GM18511 (cell line): ENCODE data around the gene APBA2.
"Not testable (repeated sequence)": the region's sequence is repeated elsewhere in the genome, so short reads cannot be mapped to it uniquely, and the experiment has no call there.

Experiments used
- ATAC-seq: cut with Tn5 transposase; IDR thresholded peaks from one replicate; pipeline ENCODE4 v1.9.1; 2021; ENCODE audit warnings: mild to moderate bottlenecking, moderate library complexity; ENCODE audit not compliant: unreplicated experiment

The APBA2 gene

GRCh38 chr15:28876845-28877185, 9.0 kb upstream of the APBA2 start:
- ATAC-seq = no peak

DNA sequence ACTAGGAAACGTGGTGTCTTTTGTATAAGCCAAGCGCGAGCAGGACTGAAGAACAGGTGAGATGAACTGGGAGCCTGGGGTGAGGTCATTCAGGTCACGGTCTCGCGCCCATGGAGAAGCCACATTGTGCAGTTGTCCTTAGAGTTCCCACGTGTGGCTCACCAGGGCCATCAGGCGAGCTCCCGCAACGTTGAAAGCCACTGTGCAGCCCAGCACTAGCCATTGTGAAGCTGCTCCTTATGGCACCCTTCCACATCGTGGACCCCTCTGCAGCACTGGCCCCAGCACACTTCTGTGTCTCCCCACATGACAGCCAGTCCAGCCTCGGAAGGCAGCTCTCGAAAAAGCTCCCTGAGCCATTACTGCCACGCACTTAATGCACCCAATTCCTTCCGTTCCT, 7.6 kb upstream of the APBA2 start:
- ATAC-seq = no peak

DNA sequence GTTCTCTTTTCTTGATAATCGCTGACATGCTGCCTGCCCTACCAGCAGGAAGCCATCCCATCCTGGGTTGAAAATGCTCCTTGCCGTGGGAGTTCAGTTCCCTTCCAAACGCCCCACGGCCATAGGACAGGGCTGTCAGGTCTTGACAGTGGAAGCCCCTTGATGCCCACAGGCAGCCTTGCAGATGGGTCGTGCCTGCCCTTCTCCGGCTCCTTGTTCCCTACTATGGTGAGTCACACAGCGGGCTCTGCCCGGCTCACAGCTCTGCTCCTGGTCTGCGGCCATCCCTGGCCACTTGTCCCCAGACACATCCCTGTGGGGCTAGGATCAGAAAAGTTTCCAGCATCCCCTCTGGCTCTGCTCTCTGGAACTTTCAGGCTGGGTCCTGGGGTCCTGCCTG, 6.2 kb upstream of the APBA2 start:
- no peak for ATAC-seq

GRCh38 chr15:28880680-28881079, 5.1 kb upstream of the APBA2 start:
- no peak for ATAC-seq

DNA sequence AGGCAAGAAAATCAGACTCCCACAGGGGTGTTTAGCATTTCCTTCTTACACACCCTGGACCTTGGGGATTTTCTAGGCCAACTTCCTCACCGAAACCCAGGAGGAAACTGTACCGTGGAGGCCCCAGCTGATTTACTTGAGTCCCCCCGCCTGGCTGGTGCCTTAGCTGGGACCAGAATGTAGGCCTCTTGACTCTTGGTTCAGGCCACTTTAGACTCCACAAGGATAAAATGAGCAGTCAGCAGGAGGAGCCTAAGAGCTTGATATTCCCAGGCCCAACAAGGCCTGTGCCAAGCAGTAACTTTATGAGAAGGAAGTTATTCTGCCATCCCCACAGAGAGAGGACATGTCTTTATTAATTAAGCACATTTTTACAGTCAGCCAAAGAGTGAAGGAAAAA, 4.6 kb upstream of the APBA2 start:
- ATAC-seq = no peak

DNA sequence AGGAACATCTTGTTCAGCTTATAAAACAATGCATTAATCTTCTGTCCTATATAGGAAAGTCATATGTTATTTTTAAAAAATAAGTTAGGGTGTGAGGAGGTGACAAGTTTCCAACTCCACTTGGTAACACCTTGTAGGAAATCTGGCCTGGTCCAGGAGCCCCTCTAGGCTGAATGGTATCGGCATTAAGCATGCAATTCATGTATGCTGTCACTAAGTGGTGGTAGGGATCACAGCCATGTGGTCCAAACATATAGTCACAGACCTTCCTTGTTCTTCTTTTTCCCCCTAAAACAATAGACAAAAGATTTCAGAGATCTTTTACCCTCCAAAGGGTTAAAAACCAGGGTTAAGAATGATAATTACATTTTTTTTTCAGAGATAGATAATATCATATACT, 4.2 kb upstream of the APBA2 start:
- no peak for ATAC-seq

DNA sequence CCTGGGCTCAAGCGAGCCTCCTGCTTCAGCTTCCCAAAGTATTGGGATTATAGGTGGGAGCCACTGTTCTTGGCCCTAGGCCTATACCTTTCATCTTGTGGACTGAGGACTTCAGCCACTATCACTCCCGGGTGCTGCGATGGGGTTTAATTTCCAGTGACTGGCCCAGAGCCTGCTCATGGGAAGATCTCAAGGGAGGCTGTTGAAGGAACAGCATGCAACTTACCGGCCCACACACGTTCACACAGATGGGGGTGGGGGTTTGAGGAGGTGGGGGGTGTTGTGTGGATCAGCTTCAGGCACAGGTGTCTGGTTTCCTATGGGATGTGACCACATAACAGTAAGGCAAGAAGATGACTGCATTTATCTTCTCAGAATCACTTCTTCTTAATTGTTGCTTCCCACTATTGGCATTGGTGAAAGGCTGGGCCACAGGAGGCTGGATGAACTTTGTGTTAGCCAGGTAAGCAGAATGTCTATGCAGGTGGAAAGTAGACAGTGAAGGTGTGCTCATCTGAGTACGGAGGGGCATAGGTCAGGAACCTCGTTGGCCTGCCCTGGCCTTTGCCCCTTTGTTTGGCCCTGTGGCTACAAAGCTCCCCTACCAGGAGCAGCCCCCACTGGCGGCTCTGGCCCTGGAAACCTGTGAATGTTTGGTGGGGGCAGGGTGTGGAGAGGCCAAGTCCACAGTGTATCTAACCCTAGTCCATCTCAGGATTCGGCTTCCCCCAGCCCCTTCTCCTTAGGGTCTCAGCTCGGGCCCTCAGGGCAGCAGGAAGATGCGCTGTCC, 1.4 kb upstream of the APBA2 start:
- no peak for ATAC-seq

GRCh38 chr15:28885128-28885629, 595 bp upstream of the APBA2 start:
- no peak for ATAC-seq

DNA sequence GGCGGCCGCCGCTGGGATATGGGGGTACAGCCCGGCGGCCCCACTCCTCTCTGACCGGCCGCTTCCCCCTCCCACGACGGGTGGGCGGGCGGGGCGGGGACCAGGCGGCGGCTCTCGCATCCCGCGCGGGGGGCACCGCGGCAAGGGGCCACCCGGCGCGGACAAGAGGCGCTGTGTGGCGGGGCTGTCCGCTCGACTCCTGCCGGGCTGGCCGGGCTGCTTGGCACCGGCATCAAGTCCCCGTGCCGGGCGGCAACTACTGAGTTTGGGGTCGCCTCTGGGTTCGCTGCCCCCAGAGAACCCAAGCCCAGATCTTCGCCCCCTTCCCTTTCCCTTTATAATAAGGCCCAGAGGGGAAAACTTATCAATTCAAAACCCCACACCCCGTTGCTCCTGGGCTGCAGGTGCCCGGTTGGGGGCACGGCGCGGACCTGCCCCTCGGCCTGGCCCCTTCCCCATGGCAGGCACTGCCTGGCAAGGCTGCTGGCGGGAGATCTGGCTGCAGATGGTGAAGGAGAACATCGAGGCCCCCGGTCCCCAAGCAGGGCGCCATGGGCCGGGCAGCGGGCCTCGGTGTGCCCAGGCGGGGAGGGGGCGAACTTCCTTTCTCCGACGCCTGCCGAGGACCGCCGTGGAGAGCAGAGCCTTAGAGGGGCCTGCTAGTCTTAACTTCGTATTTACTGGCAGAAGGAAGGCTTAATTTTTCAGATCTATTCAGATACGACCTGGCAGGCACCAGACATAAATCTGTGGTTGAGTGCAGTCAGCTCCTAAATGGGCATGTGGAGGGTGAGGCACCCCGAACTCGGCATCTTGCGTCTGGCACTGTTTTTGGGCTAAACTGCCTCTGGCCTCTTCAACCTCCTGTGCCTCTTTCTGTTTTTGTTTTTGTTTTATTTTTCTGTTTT, 911 bp downstream of the APBA2 start:
- no peak for ATAC-seq

- no peak for ATAC-seq
These were observed 1.8 kb downstream of the APBA2 start for GRCh38 chr15:28887339-28888174.

DNA sequence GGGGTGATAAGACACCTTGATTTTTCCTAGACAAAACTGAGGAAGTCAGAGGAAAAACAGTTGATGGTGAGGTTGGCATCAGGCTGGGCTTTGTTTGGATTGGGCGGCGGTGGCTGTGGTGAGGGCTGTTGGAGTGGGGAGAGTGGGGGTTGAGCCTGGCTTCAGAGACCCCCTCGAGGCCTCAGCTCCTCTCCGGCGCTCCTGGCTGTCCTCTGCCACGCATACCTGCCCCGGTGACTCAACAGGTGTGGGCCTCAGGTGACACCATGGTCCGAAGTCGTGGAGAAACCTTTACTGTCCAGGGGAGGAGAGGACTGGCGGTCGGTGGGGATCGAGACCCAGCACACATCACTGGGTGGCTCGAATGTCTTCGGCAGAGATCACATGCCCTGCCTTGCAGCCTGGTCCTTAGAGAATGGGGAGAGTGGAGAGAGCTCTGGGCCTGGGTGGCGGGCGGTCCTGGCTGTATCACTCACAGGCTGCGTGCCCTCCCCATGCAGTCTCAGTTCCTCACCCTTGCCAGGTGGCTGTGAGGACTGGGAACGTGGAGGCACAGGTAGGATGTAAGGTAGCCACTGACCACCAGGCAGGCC, 2.6 kb downstream of the APBA2 start:
- ATAC-seq = no peak

- ATAC-seq = no peak
These were observed 3.1 kb downstream of the APBA2 start for GRCh38 chr15:28888900-28889299.

DNA sequence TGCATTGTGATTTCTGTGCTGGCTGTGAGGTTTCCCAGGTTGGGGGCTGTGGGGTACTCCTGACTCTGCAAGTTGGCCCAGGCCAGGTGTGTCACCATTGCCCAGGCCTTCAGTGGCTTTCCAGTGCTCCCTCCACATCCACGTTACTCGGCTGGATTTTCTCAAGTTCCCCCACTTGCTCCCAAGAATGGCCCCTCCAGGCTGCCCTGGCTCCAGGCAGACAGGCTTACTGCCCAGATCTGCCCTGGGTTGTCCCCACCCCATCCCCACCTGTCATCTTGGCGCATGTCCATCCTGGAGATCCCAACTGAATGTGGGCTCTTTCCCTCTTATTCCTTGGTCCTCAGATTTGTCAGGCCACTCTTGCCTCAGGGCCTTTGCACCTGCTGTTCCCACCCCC, 3.6 kb downstream of the APBA2 start:
- ATAC-seq = no peak

- ATAC-seq = not testable (repeated sequence)
These were observed 4.1 kb downstream of the APBA2 start for GRCh38 chr15:28889871-28890270.

GRCh38 chr15:28890291-28890690, 4.5 kb downstream of the APBA2 start:
- not testable (repeated sequence) for ATAC-seq

- ATAC-seq = no peak
These were observed 5.1 kb downstream of the APBA2 start for GRCh38 chr15:28890711-28891495.

DNA sequence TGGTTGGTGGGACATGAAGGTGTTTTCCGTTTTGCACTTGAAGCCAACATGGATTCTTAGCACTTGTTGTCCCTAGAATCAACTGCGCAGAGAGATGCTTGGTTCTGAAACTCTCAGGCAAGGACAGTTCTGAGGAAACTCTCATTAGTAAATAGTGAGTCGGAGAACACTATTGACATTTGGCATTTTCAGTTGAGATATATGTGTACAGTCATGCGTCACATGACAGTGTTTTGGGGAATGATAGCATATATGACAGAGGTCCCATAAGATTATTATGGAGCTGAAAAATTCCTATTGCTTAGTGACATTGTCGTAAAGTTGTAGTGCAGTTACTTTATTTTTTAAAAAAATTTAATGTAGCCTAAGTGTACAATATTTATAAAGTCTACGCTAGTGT, 5.8 kb downstream of the APBA2 start:
- ATAC-seq = no peak

DNA sequence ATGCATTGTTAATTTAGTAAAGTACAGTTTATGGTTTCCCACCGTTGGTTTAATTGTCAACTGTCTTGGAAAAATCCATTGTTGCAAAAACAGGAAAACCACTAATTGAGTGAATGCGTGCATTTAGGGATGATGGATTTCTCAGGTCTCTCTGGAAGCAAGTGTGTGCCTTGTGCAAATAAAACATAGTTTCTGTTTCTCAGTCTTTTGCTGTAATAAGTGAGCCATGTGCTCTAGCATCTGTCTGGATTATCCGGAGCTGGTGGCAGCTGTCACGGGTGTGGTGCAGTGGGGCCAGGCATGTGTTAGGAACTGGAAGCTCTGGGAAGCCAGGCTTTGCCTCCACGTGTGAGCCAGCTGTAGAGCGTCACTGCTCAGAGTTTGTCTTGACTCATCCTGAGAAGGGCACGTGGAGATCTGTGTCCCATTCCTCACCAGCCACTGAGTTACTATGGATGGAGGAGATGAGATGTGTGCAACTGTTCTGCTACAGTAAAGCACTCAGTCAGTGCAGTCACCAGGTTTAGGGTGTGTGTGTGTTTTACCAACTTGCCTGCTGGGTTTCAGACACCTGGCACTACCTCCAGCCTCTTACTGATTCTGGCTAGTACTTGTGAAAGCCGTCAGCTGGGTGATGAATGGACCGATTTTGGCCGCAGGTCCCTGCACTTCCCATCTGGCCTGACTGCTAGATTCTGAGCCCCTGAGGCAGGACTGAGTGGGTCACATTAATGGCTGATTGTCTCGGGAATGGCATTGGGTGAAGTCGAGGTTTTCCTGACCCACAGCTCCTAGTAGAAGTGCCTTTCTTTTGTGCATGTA, 7.2 kb downstream of the APBA2 start:
- ATAC-seq = no peak

- no peak for ATAC-seq
These were observed 8.9 kb downstream of the APBA2 start for GRCh38 chr15:28894631-28895030.
